OCI-LY7 (cell line): ENCODE data around the gene ADGRD1. TPM values are rescaled to one million over a fixed set of nuclear protein-coding genes. Genes with fewer than 3 reads are reported as not detected.

ENCODE experiments used
- BruUV-seq: library from RNA; stranded (reverse); fragments of 400-500 nt; replicated peaks from 2 replicates; lab custom pipeline; 2021; lab: Mats Ljungman, UMichigan
- CTCF ChIA-PET: fragments of 300-600 bp; sonication (Branson Sonifier 250); formaldehyde crosslinking; loops from one replicate; lab custom pipeline; 2022; ENCODE audit warnings: antibody characterized with exemption; ENCODE audit not compliant: unreplicated experiment; lab: Charles Lee
- POLR2A ChIA-PET: fragments of 300-600 bp; sonication (Branson Sonifier 250); formaldehyde crosslinking; loops from one replicate; lab custom pipeline; 2022; ENCODE audit warnings: antibody characterized with exemption; lab: Charles Lee
- DNase-seq: peaks from one replicate; pipeline ENCODE4 v3.0.0-alpha.2; 2015; ENCODE audit warnings: low spot score
- H2AFZ ChIP-seq: fragments of 200-600 bp; sonication (generic), shearing (Covaris generic); 2 replicates; pipeline ENCODE4 v1.6.1; 2014; ENCODE audit warnings: mild to moderate bottlenecking, antibody characterized with exemption, low read length, moderate library complexity
- H3K27ac ChIP-seq: fragments of 200-600 bp; sonication (generic); 2 replicates; pipeline ENCODE4 v1.5.1; 2014; ENCODE audit warnings: mixed run types, low read depth, mild to moderate bottlenecking, moderate library complexity, low read length, inconsistent platforms; ENCODE audit not compliant: poor library complexity, severe bottlenecking
- H3K36me3 ChIP-seq: fragments of 200-600 bp; sonication (generic); 2 replicates; pipeline ENCODE4 v1.6.1; 2014; ENCODE audit warnings: mild to moderate bottlenecking, antibody characterized with exemption, low read length, moderate library complexity, mixed read lengths; ENCODE audit not compliant: insufficient read depth
- H3K4me1 ChIP-seq: fragments of 200-600 bp; sonication (generic); 2 replicates; pipeline ENCODE4 v1.5.1; 2014; ENCODE audit warnings: mild to moderate bottlenecking, low read length; ENCODE audit not compliant: insufficient read depth, poor library complexity, severe bottlenecking
- H3K4me2 ChIP-seq: fragments of 200-600 bp; sonication (generic); 2 replicates; pipeline ENCODE4 v1.6.1; 2014; ENCODE audit warnings: mild to moderate bottlenecking, low read length
- H3K4me3 ChIP-seq: fragments of 200-600 bp; sonication (generic); 2 replicates; pipeline ENCODE4 v1.5.1; 2014; ENCODE audit warnings: mild to moderate bottlenecking, low read depth, low read length; ENCODE audit not compliant: poor library complexity, severe bottlenecking
- H3K79me2 ChIP-seq: fragments of 200-600 bp; sonication (generic); 2 replicates; pipeline ENCODE4 v1.6.1; 2016; ENCODE audit warnings: low read depth, mild to moderate bottlenecking, low read length, moderate library complexity, mixed read lengths; ENCODE audit not compliant: insufficient read depth
- H3K9me2 ChIP-seq: fragments of 200-600 bp; sonication (generic); 2 replicates; pipeline ENCODE4 v1.6.1; 2016; ENCODE audit warnings: mild to moderate bottlenecking, low read length, mixed read lengths; ENCODE audit not compliant: insufficient read depth
- H3K9me3 ChIP-seq: fragments of 200-600 bp; sonication (generic); 2 replicates; pipeline ENCODE4 v1.6.1; 2014; ENCODE audit warnings: mild to moderate bottlenecking, mixed run types, low read length, mixed read lengths
- H4K20me1 ChIP-seq: fragments of 200-600 bp; sonication (generic); 2 replicates; pipeline ENCODE4 v1.6.1; 2014; ENCODE audit warnings: mild to moderate bottlenecking, antibody characterized with exemption, low read length, moderate library complexity, mixed read lengths; ENCODE audit not compliant: insufficient read depth
- CTCF ChIP-seq: fragments of 200-600 bp; sonication (generic); conservative IDR thresholded peaks from 2 replicates; pipeline ENCODE4 v1.5.1; 2014; ENCODE audit warnings: mild to moderate bottlenecking, antibody characterized with exemption, low read length, moderate library complexity, mixed read lengths
- EZH2phosphoT487 ChIP-seq: fragments of 200-600 bp; sonication (generic); IDR thresholded peaks from 2 replicates; pipeline ENCODE4 v1.6.1; 2018; ENCODE audit warnings: low read depth, borderline replicate concordance, mild to moderate bottlenecking, mixed run types, antibody characterized with exemption, low read length, moderate library complexity, mixed read lengths
- intact Hi-C: fragments of 100-400 bp; cut with micrococcal nuclease; formaldehyde crosslinking; loops from one replicate; pipeline ENCODE4 v1.10.0; 2022; ENCODE audit not compliant: unreplicated experiment
- total RNA-seq, 2 experiments: library from RNA; depleted of rRNA in 1 of 2; stranded (reverse); fragments of >200 nt in 1 of 2; shearing (Covaris generic) in 1 of 2; gene quantifications; 2 replicates each; pipeline ENCODE4 v1.2.3, GENCODE V29; 2014 to 2022

The ADGRD1 gene
- total RNA-seq, 2 experiments from 2014 or later = 1.0 to 1.7 TPM

- no peak for DNase-seq
- POLR2A ChIA-PET = no interaction called here
These were observed 72.4 kb downstream of the ADGRD1 start for GRCh38 chr12:131025939-131026702.

GRCh38 chr12:131026754-131027153 is 73.0 kb downstream of the ADGRD1 start:
- no peak for DNase-seq
- no TSS peak for BruUV-seq
- H3K4me2 ChIP-seq = no peak overlapping the region
- H3K4me1 ChIP-seq = peaks cover 13% of the 10 kb centered on the region
- ChIA-PET CTCF (no interaction called here), POLR2A (no interaction called here)
- H3K36me3 ChIP-seq = no peaks in the 10 kb centered on the region
- H3K9me2 ChIP-seq = no peaks in the 10 kb centered on the region
- TF ChIP-seq CTCF (no peak), EZH2phosphoT487 (no peak)
- no peaks in the 10 kb centered on the region for H3K9me3 ChIP-seq
- no peak overlapping the region for H3K4me3 ChIP-seq
- H2AFZ ChIP-seq = no peak overlapping the region
- H4K20me1 ChIP-seq = no peaks in the 10 kb centered on the region; the same call in 1 of the 2 replicates
- no peak overlapping the region for H3K27ac ChIP-seq
- intact Hi-C loops = no loop called here
- H3K79me2 ChIP-seq = no peaks in the 10 kb centered on the region

More at GRCh38 chr12:131025939-131026702, 72.4 kb downstream of the ADGRD1 start:
- no peaks in the 10 kb centered on the region for H3K36me3 ChIP-seq
- H4K20me1 ChIP-seq = no peaks in the 10 kb centered on the region; the same call in 1 of the 2 replicates
- CTCF ChIA-PET = no interaction called here
- H3K4me3 ChIP-seq = no peak overlapping the region
- no peak overlapping the region for H2AFZ ChIP-seq
- intact Hi-C loops = no loop called here
- no peaks in the 10 kb centered on the region for H3K9me3 ChIP-seq
- no peaks in the 10 kb centered on the region for H3K79me2 ChIP-seq
- no peaks in the 10 kb centered on the region for H3K9me2 ChIP-seq
- H3K4me1 ChIP-seq = peaks cover 9% of the 10 kb centered on the region
- H3K4me2 ChIP-seq = no peak overlapping the region
- TF ChIP-seq EZH2phosphoT487 = no peak
- TF ChIP-seq CTCF = no peak
- BruUV-seq = no TSS peak
- H3K27ac ChIP-seq = no peak overlapping the region

GRCh38 chr12:131027264-131027663 is 73.6 kb downstream of the ADGRD1 start:
- Histone ChIP-seq H3K4me2 (no peak overlapping the region), H3K4me1 (peaks cover 18% of the 10 kb centered on the region), H2AFZ (no peak overlapping the region), H3K36me3 (no peaks in the 10 kb centered on the region), H3K9me3 (no peaks in the 10 kb centered on the region), H3K79me2 (no peaks in the 10 kb centered on the region), H3K4me3 (no peak overlapping the region), H3K27ac (no peak overlapping the region), H4K20me1 (no peaks in the 10 kb centered on the region; the same call in 1 of the 2 replicates), H3K9me2 (no peaks in the 10 kb centered on the region)
- intact Hi-C loops = no loop called here
- no peak for DNase-seq
- no TSS peak for BruUV-seq
- TF ChIP-seq EZH2phosphoT487 = no peak
- no peak for TF ChIP-seq CTCF
- ChIA-PET CTCF (no interaction called here), POLR2A (interaction anchor here (0.6 kb wide), 1 partner anchor 199 kb away, joined by 3 read pairs; no protein-coding TSS in a partner anchor)
